MM.1S (cell line): Measurements from ENCODE around the gene ARCN1.

ENCODE experiments used
- DNase-seq: peaks from one replicate; pipeline ENCODE4 v3.0.0-alpha.2; 2015
- H2AFZ ChIP-seq: fragments of 300-600 bp; sonication (generic); 2 replicates; pipeline ENCODE4 v1.6.0; 2016; ENCODE audit warnings: antibody characterized with exemption, low read length
- H3F3A ChIP-seq: fragments of 300-600 bp; sonication (generic); 2 replicates; pipeline ENCODE4 v1.6.1; 2016; ENCODE audit warnings: mild to moderate bottlenecking, antibody characterized with exemption, low read length, moderate library complexity, mixed read lengths; ENCODE audit not compliant: insufficient read depth
- H3K27ac ChIP-seq: fragments of 300-600 bp; sonication (generic); 2 replicates; pipeline ENCODE4 v1.5.1; 2016; ENCODE audit warnings: mild to moderate bottlenecking, low read length
- H3K27me3 ChIP-seq: fragments of 300-600 bp; sonication (generic); replicated peaks from 2 replicates; pipeline ENCODE4 v1.6.0; 2016; ENCODE audit warnings: low read length; ENCODE audit not compliant: insufficient read depth
- H3K36me3 ChIP-seq: fragments of 300-600 bp; sonication (generic); replicated peaks from 2 replicates; pipeline ENCODE4 v1.6.1; 2016; ENCODE audit warnings: mild to moderate bottlenecking, low read length, mixed read lengths; ENCODE audit not compliant: insufficient read depth
- H3K4me1 ChIP-seq: fragments of 300-600 bp; sonication (generic); 2 replicates; pipeline ENCODE4 v1.6.1; 2016; ENCODE audit warnings: low read length, mixed read lengths
- H3K4me2 ChIP-seq: fragments of 300-600 bp; sonication (generic); 2 replicates; pipeline ENCODE4 v1.6.0; 2016; ENCODE audit warnings: low read depth, low read length
- H3K4me3 ChIP-seq: fragments of 300-600 bp; sonication (generic); 2 replicates; pipeline ENCODE4 v1.5.1; 2016; ENCODE audit warnings: low read length, mixed read lengths
- H3K79me2 ChIP-seq: fragments of 300-600 bp; sonication (generic); 2 replicates; pipeline ENCODE4 v1.6.1; 2016; ENCODE audit warnings: mixed run types, low read length, mixed read lengths
- H3K9ac ChIP-seq: fragments of 300-600 bp; sonication (generic); 2 replicates; pipeline ENCODE4 v1.6.1; 2016; ENCODE audit warnings: low read length, mixed read lengths
- H3K9me2 ChIP-seq: fragments of 300-600 bp; sonication (generic); replicated peaks from 2 replicates; pipeline ENCODE4 v1.6.1; 2016; ENCODE audit warnings: mild to moderate bottlenecking, low read length, mixed read lengths; ENCODE audit not compliant: insufficient read depth
- H3K9me3 ChIP-seq: fragments of 300-600 bp; sonication (generic); replicated peaks from 2 replicates; pipeline ENCODE4 v1.6.1; 2016; ENCODE audit warnings: mild to moderate bottlenecking, low read length, mixed read lengths; ENCODE audit not compliant: insufficient read depth
- H4K20me1 ChIP-seq: fragments of 300-600 bp; sonication (generic); 2 replicates; pipeline ENCODE4 v1.6.1; 2016; ENCODE audit warnings: mild to moderate bottlenecking, low read length, moderate library complexity, mixed read lengths; ENCODE audit not compliant: insufficient read depth
- CTCF ChIP-seq: fragments of 300-600 bp; sonication (generic); IDR thresholded peaks from 2 replicates; pipeline ENCODE4 v1.5.1; 2016; ENCODE audit warnings: antibody characterized with exemption, low read length, mixed read lengths
- EZH2 ChIP-seq: fragments of 300-600 bp; sonication (generic); optimal IDR thresholded peaks from 2 replicates; pipeline ENCODE3; 2017; ENCODE audit warnings: low read depth, mild to moderate bottlenecking, antibody characterized with exemption, low read length, mixed read lengths
- EZH2phosphoT487 ChIP-seq: fragments of 300-600 bp; sonication (generic); IDR thresholded peaks from 2 replicates; pipeline ENCODE4 v1.6.1; 2018; ENCODE audit warnings: antibody characterized with exemption, low read length

The ARCN1 gene

GRCh38 chr11:118528511-118528910 is 43.7 kb upstream of the ARCN1 start:
- Histone ChIP-seq H3K4me1 (peaks cover 3% of the 10 kb centered on the region; the same call in 1 of the 2 replicates), H3K9me2 (no peaks in the 10 kb centered on the region), H3K36me3 (no peaks in the 10 kb centered on the region; the same call in 1 of the 2 replicates), H3F3A (no peaks in the 10 kb centered on the region), H3K9me3 (no peaks in the 10 kb centered on the region), H3K4me2 (no peak overlapping the region), H2AFZ (no peak overlapping the region), H4K20me1 (no peaks in the 10 kb centered on the region), H3K9ac (no peak overlapping the region), H3K79me2 (no peaks in the 10 kb centered on the region), H3K4me3 (no peak overlapping the region), H3K27me3 (peaks cover 23% of the 10 kb centered on the region; the same call in 1 of the 2 replicates), H3K27ac (no peak overlapping the region)
- no peak for DNase-seq
- no peak for TF ChIP-seq CTCF
- TF ChIP-seq EZH2: no peak
- TF ChIP-seq EZH2phosphoT487: no peak

GRCh38 chr11:118529584-118530175 is 42.5 kb upstream of the ARCN1 start:
- no peaks in the 10 kb centered on the region for H3K9me3 ChIP-seq
- H3K27me3 ChIP-seq: peaks cover 23% of the 10 kb centered on the region; the same call in 1 of the 2 replicates
- no peaks in the 10 kb centered on the region for H4K20me1 ChIP-seq
- no peaks in the 10 kb centered on the region for H3F3A ChIP-seq
- no peak overlapping the region for H3K9ac ChIP-seq
- H3K79me2 ChIP-seq: no peaks in the 10 kb centered on the region
- H2AFZ ChIP-seq: no peak overlapping the region
- H3K4me3 ChIP-seq: no peak overlapping the region
- peak overlapping the region; percentile 81; the same call in 1 of the 2 replicates for H3K4me2 ChIP-seq
- H3K27ac ChIP-seq: no peak overlapping the region
- DNase-seq: no peak
- no peak for TF ChIP-seq EZH2
- no peak for TF ChIP-seq EZH2phosphoT487
- TF ChIP-seq CTCF: no peak
- H3K9me2 ChIP-seq: no peaks in the 10 kb centered on the region
- H3K36me3 ChIP-seq: no peaks in the 10 kb centered on the region
- peaks cover 3% of the 10 kb centered on the region; the same call in 1 of the 2 replicates for H3K4me1 ChIP-seq

GRCh38 chr11:118530180-118530682 is 42.0 kb upstream of the ARCN1 start:
- H3K9me2 ChIP-seq: no peaks in the 10 kb centered on the region
- no peaks in the 10 kb centered on the region for H3K9me3 ChIP-seq
- H3K9ac ChIP-seq: no peak overlapping the region
- no peaks in the 10 kb centered on the region for H3F3A ChIP-seq
- no peaks in the 10 kb centered on the region for H4K20me1 ChIP-seq
- H3K79me2 ChIP-seq: no peaks in the 10 kb centered on the region
- H3K27me3 ChIP-seq: peaks cover 23% of the 10 kb centered on the region; the same call in 1 of the 2 replicates
- peak overlapping the region; percentile 35 for H3K4me3 ChIP-seq
- H3K4me2 ChIP-seq: peak overlapping the region; percentile 81
- H3K27ac ChIP-seq: no peak overlapping the region
- peak overlapping the region; percentile 49; the same call in 1 of the 2 replicates for H2AFZ ChIP-seq
- DNase-seq: no peak
- no peaks in the 10 kb centered on the region for H3K36me3 ChIP-seq
- peaks cover 3% of the 10 kb centered on the region; the same call in 1 of the 2 replicates for H3K4me1 ChIP-seq
- no peak for TF ChIP-seq EZH2
- TF ChIP-seq EZH2phosphoT487: no peak
- TF ChIP-seq CTCF: no peak
